ENCODE data around the gene GPC3. TPM values are rescaled to one million over a fixed set of nuclear protein-coding genes. Genes with fewer than 3 reads are reported as not detected.

Gene GPC3
- total RNA-seq, 1 donor from 2014 or later, result not detected

GRCh38 chrX:133587071-133587470 is 398.3 kb downstream of the GPC3 start:
- TF ChIP-seq CTCF (IDR thresholded peaks at IDR 0.05), result no peak
- intact Hi-C loops (cut with micrococcal nuclease), result no loop called here
- DNase-seq (no peak), ATAC-seq (ENCODE audit: low read depth) (no peak)
- Mint-ChIP-seq H3K36me3 (ENCODE audit: low read depth) (no peaks in the 10 kb centered on the region), H3K9me3 (no peaks in the 10 kb centered on the region), H3K4me1 (no peaks in the 10 kb centered on the region), H3K27me3 (no peaks in the 10 kb centered on the region), H3K27ac (no peak overlapping the region), H3K4me3 (no peak overlapping the region)
- ChIA-PET POLR2A (no interaction called here), CTCF (no interaction called here)

GRCh38 chrX:133586443-133586842 is 399.0 kb downstream of the GPC3 start:
- ChIA-PET CTCF (no interaction called here), POLR2A (no interaction called here)
- no peaks in the 10 kb centered on the region for H3K36me3 Mint-ChIP-seq (ENCODE audit: low read depth)
- intact Hi-C loops (cut with micrococcal nuclease), result no loop called here
- no peaks in the 10 kb centered on the region for H3K9me3 Mint-ChIP-seq
- no peaks in the 10 kb centered on the region for H3K4me1 Mint-ChIP-seq
- DNase-seq (no peak), ATAC-seq (ENCODE audit: low read depth) (no peak)
- H3K27ac Mint-ChIP-seq, result no peak overlapping the region
- no peaks in the 10 kb centered on the region for H3K27me3 Mint-ChIP-seq
- H3K4me3 Mint-ChIP-seq, result no peak overlapping the region
- no peak for TF ChIP-seq CTCF (IDR thresholded peaks at IDR 0.05)

GRCh38 chrX:133583825-133584224 is 401.6 kb downstream of the GPC3 start:
- no peak for DNase-seq
- no peak overlapping the region for H3K4me3 Mint-ChIP-seq
- H3K4me1 Mint-ChIP-seq, result no peaks in the 10 kb centered on the region
- no peak overlapping the region for H3K27ac Mint-ChIP-seq
- no peak for ATAC-seq (ENCODE audit: low read depth)
- H3K9me3 Mint-ChIP-seq, result no peaks in the 10 kb centered on the region
- no peaks in the 10 kb centered on the region for H3K36me3 Mint-ChIP-seq (ENCODE audit: low read depth)
- TF ChIP-seq CTCF (IDR thresholded peaks at IDR 0.05), result no peak
- POLR2A ChIA-PET, result no interaction called here
- CTCF ChIA-PET, result no interaction called here
- intact Hi-C loops (cut with micrococcal nuclease), result no loop called here
- no peaks in the 10 kb centered on the region for H3K27me3 Mint-ChIP-seq

- no peaks in the 10 kb centered on the region for H3K9me3 Mint-ChIP-seq
- no peaks in the 10 kb centered on the region for H3K27me3 Mint-ChIP-seq
- no peak for ATAC-seq (ENCODE audit: low read depth)
- POLR2A ChIA-PET, result no interaction called here
- no peaks in the 10 kb centered on the region for H3K4me1 Mint-ChIP-seq
- no peak for DNase-seq
- H3K36me3 Mint-ChIP-seq (ENCODE audit: low read depth), result no peaks in the 10 kb centered on the region
- no peak overlapping the region for H3K4me3 Mint-ChIP-seq
- TF ChIP-seq CTCF (IDR thresholded peaks at IDR 0.05), result no peak
- intact Hi-C loops (cut with micrococcal nuclease), result no loop called here
- CTCF ChIA-PET, result no interaction called here
- H3K27ac Mint-ChIP-seq, result no peak overlapping the region
These were observed 404.8 kb downstream of the GPC3 start for GRCh38 chrX:133580625-133581024.

- Mint-ChIP-seq H3K4me1 (no peaks in the 10 kb centered on the region), H3K9me3 (no peaks in the 10 kb centered on the region), H3K36me3 (ENCODE audit: low read depth) (no peaks in the 10 kb centered on the region), H3K27me3 (no peaks in the 10 kb centered on the region), H3K4me3 (no peak overlapping the region), H3K27ac (no peak overlapping the region)
- POLR2A ChIA-PET, result no interaction called here
- TF ChIP-seq CTCF (IDR thresholded peaks at IDR 0.05), result no peak
- intact Hi-C loops (cut with micrococcal nuclease), result no loop called here
- CTCF ChIA-PET, result no interaction called here
- DNase-seq (no peak), ATAC-seq (ENCODE audit: low read depth) (no peak)
These were observed 405.8 kb downstream of the GPC3 start for GRCh38 chrX:133579631-133580030.

Measured in activated B cell treated with CpG ODN at 0.5 μM for 24 hours (primary cell).